ENCODE data around the gene CAPN1.

- TF ChIP-seq POLR2AphosphoS5 (IDR thresholded peaks at IDR 0.05), result no peak
- no peak for TF ChIP-seq POLR2A (IDR thresholded peaks at IDR 0.05)
Measured at GRCh38 chr11:65204143-65204542, 22.4 kb downstream of the CAPN1 start.
